Measurements from ENCODE around the gene WSCD2.
A peak's percentile ranks its signal among the peaks of the same experiment; 100 is the strongest.

GRCh38 chr12:108253540-108253939 lies 124.5 kb downstream of the WSCD2 start:
- TF ChIP-seq CTCF (IDR thresholded peaks at IDR 0.05; ENCODE audit: poor library complexity, severe bottlenecking) (no peak), POLR2AphosphoS5 (IDR thresholded peaks at IDR 0.05) (peak; percentile 80)

Data from neural cell (in vitro differentiated cells).